ENCODE results near the gene ABHD16B.

ABHD16B gene

DNA sequence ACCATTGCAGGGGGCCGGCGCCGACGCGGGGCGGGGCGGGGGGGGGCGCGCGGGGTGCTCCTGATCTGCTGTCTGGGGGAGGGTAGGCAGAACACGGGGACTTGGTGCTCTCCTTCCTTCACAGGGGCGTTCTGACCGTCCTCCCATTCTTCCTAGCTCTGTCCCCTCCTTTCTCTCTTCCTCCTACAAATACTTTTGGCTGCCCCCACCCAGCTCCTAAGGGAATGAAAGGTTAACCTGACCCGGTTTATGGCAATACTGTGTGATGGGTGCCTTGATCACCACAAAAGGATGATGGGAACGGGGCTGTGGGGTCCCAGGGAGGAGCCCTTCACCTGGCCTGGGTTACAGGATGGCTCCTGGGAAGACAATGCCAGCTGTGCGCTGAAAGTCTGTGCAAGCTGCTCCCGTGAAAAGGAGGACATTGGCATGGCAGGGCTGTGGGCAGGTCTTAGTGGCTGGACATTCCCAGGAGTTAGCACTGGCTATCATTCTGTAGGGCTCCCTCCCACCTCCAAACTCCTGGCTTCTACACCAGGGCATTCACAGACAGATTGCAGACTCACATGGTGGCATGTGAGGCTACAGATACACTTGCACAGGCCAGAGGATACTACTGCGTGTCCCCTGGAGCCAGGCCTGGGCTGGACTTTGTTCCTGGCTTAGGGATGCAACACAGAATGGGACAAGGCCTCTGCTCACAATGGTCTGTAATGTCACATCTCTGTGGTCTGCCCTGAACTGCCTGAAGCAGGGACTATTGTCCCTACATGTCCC is 1.9 kb downstream of the ABHD16B start:
- no peak for TF ChIP-seq FOXM1 (IDR thresholded peaks at IDR 0.05; ENCODE audit: borderline replicate concordance, low read depth)
- TF ChIP-seq, protein P1, sequence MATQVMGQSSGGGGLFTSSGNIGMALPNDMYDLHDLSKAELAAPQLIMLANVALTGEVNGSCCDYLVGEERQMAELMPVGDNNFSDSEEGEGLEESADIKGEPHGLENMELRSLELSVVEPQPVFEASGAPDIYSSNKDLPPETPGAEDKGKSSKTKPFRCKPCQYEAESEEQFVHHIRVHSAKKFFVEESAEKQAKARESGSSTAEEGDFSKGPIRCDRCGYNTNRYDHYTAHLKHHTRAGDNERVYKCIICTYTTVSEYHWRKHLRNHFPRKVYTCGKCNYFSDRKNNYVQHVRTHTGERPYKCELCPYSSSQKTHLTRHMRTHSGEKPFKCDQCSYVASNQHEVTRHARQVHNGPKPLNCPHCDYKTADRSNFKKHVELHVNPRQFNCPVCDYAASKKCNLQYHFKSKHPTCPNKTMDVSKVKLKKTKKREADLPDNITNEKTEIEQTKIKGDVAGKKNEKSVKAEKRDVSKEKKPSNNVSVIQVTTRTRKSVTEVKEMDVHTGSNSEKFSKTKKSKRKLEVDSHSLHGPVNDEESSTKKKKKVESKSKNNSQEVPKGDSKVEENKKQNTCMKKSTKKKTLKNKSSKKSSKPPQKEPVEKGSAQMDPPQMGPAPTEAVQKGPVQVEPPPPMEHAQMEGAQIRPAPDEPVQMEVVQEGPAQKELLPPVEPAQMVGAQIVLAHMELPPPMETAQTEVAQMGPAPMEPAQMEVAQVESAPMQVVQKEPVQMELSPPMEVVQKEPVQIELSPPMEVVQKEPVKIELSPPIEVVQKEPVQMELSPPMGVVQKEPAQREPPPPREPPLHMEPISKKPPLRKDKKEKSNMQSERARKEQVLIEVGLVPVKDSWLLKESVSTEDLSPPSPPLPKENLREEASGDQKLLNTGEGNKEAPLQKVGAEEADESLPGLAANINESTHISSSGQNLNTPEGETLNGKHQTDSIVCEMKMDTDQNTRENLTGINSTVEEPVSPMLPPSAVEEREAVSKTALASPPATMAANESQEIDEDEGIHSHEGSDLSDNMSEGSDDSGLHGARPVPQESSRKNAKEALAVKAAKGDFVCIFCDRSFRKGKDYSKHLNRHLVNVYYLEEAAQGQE (IDR thresholded peaks at IDR 0.05; ENCODE audit: low read depth), result no peak
- no peak for TF ChIP-seq TCF12 (IDR thresholded peaks at IDR 0.05; ENCODE audit: low read depth)
- no peak for TF ChIP-seq YY1 (IDR thresholded peaks at IDR 0.05; ENCODE audit: low read depth)
- no peak for TF ChIP-seq ZBTB7A (IDR thresholded peaks at IDR 0.05; ENCODE audit: low read depth)
- TF ChIP-seq TAF1 (IDR thresholded peaks at IDR 0.05; ENCODE audit: low read depth), result no peak
- TF ChIP-seq EGR1 (IDR thresholded peaks at IDR 0.05), result no peak

DNA sequence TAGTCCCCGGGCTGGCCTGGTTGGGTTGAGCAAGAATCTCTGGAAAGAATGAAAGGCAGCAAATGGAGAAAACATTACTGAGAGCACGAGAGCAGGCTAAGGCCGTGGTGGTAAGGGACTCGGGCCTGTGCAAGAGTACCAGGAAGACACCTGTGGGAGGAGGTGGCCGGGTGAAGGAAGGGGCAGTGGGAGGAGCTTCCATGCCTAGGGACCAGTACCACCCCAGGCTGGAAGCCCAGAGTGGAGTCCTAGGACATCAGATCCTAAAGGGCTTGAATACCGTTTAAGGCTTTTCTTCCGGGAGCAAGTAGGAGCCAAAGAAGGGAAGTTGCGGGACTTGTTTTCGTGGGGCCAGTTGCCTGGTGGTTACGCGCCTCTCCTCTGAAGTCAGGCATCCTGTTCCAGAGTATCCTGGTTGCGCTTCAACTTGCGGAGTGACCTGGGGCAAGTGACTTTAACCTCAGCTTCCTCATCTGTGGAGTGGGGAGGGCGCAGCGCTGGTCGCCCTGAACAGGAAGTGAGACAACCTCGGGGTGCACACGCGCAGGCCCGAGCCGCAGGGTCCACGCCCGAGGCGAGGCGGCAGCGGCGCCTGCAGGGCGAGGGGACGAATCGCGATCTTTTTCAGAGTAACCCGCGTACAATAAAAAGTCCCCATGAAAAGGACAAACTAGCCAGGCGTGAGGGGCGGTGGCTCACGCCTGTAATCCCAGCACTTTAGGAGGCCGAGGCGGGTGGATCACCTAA is 2.7 kb downstream of the ABHD16B start:
- TF ChIP-seq EP300 (IDR thresholded peaks at IDR 0.05; ENCODE audit: borderline replicate concordance) (0 out of 2 replicates have a peak, but pooled peaks have one; percentile 19), RAD21 (IDR thresholded peaks at IDR 0.05; ENCODE audit: low read depth) (peak; percentile 86), EGR1 (IDR thresholded peaks at IDR 0.05) (no peak), NFIC (IDR thresholded peaks at IDR 0.05) (peak; percentile 27; the same call in 1 of the 2 replicates)
- TF ChIP-seq, protein P2, sequence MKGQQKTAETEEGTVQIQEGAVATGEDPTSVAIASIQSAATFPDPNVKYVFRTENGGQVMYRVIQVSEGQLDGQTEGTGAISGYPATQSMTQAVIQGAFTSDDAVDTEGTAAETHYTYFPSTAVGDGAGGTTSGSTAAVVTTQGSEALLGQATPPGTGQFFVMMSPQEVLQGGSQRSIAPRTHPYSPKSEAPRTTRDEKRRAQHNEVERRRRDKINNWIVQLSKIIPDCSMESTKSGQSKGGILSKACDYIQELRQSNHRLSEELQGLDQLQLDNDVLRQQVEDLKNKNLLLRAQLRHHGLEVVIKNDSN (IDR thresholded peaks at IDR 0.05), result 0 out of 2 replicates have a peak, but pooled peaks have one; percentile 17
- TF ChIP-seq, protein P3, sequence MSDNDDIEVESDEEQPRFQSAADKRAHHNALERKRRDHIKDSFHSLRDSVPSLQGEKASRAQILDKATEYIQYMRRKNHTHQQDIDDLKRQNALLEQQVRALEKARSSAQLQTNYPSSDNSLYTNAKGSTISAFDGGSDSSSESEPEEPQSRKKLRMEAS (IDR thresholded peaks at IDR 0.05), result peak; percentile 72

DNA sequence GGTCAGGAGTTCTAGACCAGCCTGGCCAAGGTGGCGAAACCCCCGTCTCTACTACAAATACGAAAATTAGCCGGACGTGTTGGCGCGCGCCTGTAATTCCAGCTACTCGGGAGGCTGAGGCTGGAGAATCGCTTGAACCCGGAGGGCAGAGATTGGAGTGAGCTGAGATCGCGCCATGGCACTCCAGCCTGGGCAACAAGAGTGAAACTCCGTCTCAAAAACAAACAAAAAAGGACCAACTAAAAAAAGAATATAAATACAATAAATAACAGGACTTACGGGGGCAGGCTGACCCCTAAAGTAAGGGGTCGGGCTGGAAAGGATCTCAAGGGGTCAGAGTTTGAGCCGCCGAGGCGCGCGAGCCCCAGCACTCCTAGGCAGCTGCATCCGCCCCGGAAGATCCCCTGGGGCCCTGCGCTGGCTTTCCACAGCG is 3.3 kb downstream of the ABHD16B start:
- TF ChIP-seq YY1 (IDR thresholded peaks at IDR 0.05; ENCODE audit: low read depth) (no peak), FOXM1 (IDR thresholded peaks at IDR 0.05; ENCODE audit: borderline replicate concordance, low read depth) (no peak), TEAD4 (IDR thresholded peaks at IDR 0.05) (no peak), CREB1 (IDR thresholded peaks at IDR 0.05; ENCODE audit: low read depth) (no peak), CEBPB (IDR thresholded peaks at IDR 0.05) (no peak)
- TF ChIP-seq, protein P1 (IDR thresholded peaks at IDR 0.05; ENCODE audit: low read depth), result no peak

DNA sequence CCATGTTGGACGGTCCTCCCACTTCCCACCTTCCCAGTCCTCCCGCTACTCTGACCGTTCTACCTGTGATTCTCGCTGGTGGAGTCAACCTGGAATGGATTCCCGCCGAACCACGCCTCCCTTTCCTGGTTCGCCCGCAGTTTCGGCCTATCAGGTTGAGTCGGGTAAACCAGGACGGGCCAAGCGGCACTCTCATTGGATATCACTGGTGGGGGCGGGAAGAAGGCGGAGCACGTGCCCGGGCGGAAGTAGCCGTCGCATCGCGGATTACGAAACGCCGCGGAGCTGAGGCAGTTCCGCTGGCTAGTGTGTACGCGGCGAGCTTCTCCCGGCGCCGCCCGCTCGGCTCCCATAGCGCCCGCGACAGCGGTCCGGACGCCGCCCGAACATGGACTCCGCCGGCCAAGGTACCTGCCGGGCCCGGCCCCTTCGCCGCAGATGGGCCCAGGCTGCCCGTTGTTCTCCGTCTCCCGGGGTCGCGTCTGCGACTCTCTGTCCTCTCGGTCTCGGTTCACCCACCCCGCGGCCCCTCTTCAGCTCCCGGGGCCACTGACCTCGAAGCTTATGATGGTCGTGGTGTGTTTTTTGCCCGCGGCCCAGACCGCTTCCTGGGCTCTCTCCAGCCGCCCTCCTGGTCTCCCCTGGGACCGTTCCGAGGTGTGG is 3.8 kb downstream of the ABHD16B start, which contains the start of gene TPD52L2:
TPD52L2 (plus strand) TSS at position 293 of the 663 bp plus-strand sequence; CDS start at position 389, 96 bp downstream.
- TF ChIP-seq EP300 (IDR thresholded peaks at IDR 0.05; ENCODE audit: borderline replicate concordance) (peak; percentile 6; the same call in 1 of the 2 replicates), RAD21 (IDR thresholded peaks at IDR 0.05; ENCODE audit: low read depth) (no peak), TAF1 (IDR thresholded peaks at IDR 0.05; ENCODE audit: low read depth) (peak; percentile 91), TEAD4 (IDR thresholded peaks at IDR 0.05) (peak; percentile 32; the same call in 1 of the 2 replicates), CREB1 (IDR thresholded peaks at IDR 0.05; ENCODE audit: low read depth) (peak; percentile 90), NFIC (IDR thresholded peaks at IDR 0.05) (no peak), EGR1 (IDR thresholded peaks at IDR 0.05) (0 out of 2 replicates have a peak, but pooled peaks have one; percentile 44), TCF12 (IDR thresholded peaks at IDR 0.05; ENCODE audit: low read depth) (no peak; the same call in 1 of the 2 replicates), CEBPB (IDR thresholded peaks at IDR 0.05) (peak; percentile 94), YY1 (IDR thresholded peaks at IDR 0.05; ENCODE audit: low read depth) (peak; percentile 93), FOXM1 (IDR thresholded peaks at IDR 0.05; ENCODE audit: borderline replicate concordance, low read depth) (no peak), ZBTB7A (IDR thresholded peaks at IDR 0.05; ENCODE audit: low read depth) (0 out of 2 replicates have a peak, but pooled peaks have one; percentile 31)
- TF ChIP-seq, protein P3 (IDR thresholded peaks at IDR 0.05), result peak; percentile 96
- TF ChIP-seq, protein P2 (IDR thresholded peaks at IDR 0.05), result peak; percentile 95
- TF ChIP-seq, protein P1 (IDR thresholded peaks at IDR 0.05; ENCODE audit: low read depth), result no peak
